GM12875 (cell line): ENCODE measurements around the gene GATAD2A.
"Not testable (repeated sequence)": the region's sequence is repeated elsewhere in the genome, so short reads cannot be mapped to it uniquely, and the experiment has no call there.

Experiments
- H3K4me3 ChIP-seq: one replicate; pipeline ENCODE4 v1.5.1; 2011; ENCODE audit warnings: low read depth, low read length, control low read depth
- CTCF ChIP-seq: IDR thresholded peaks from 2 replicates; pipeline ENCODE4 v1.5.1; 2011; ENCODE audit warnings: low read depth, mild to moderate bottlenecking, control low read depth, inconsistent platforms, low read length, moderate library complexity, borderline replicate concordance; ENCODE audit not compliant: insufficient read depth

The GATAD2A gene

GRCh38 chr19:19448238-19448544 lies 42.7 kb downstream of the GATAD2A start:
- TF ChIP-seq CTCF = no peak
- H3K4me3 ChIP-seq = no peak overlapping the region

- no peak overlapping the region for H3K4me3 ChIP-seq
- TF ChIP-seq CTCF = no peak
Measured at GRCh38 chr19:19451429-19452242, 46.2 kb downstream of the GATAD2A start.

GRCh38 chr19:19452243-19453124 lies 47.0 kb downstream of the GATAD2A start:
- H3K4me3 ChIP-seq = no peak overlapping the region
- no peak for TF ChIP-seq CTCF

GRCh38 chr19:19453125-19453454 lies 47.6 kb downstream of the GATAD2A start:
- TF ChIP-seq CTCF = no peak
- no peak overlapping the region for H3K4me3 ChIP-seq

- H3K4me3 ChIP-seq = not testable (repeated sequence)
Measured at GRCh38 chr19:19455166-19455919, 49.9 kb downstream of the GATAD2A start.

- TF ChIP-seq CTCF = no peak
- H3K4me3 ChIP-seq = no peak overlapping the region
Measured at GRCh38 chr19:19457671-19458070, 52.2 kb downstream of the GATAD2A start.

GRCh38 chr19:19458110-19458816 lies 52.8 kb downstream of the GATAD2A start:
- no peak for TF ChIP-seq CTCF
- H3K4me3 ChIP-seq = no peak overlapping the region
